HL-60 (cell line): Measurements from ENCODE around the gene TENT4B.

Source experiments
- CTCF ChIP-seq: IDR thresholded peaks from one replicate; pipeline ENCODE4 v1.5.1; 2011; ENCODE audit warnings: low read length, control low read depth, inconsistent platforms; ENCODE audit not compliant: insufficient read depth
- GABPA ChIP-seq: IDR thresholded peaks from 2 replicates; pipeline ENCODE4 v1.6.1; 2012; ENCODE audit warnings: low read depth
- POLR2AphosphoS5 ChIP-seq: IDR thresholded peaks from 2 replicates; pipeline ENCODE4 v1.6.1; 2012; ENCODE audit warnings: low read depth
- REST ChIP-seq: IDR thresholded peaks from 2 replicates; pipeline ENCODE4 v1.6.1; 2012; ENCODE audit warnings: low read depth; ENCODE audit not compliant: insufficient replicate concordance
- SPI1 ChIP-seq: IDR thresholded peaks from 2 replicates; pipeline ENCODE4 v1.6.1; 2012; ENCODE audit warnings: low read depth, mild to moderate bottlenecking, borderline replicate concordance

GRCh38 chr16:50195276-50195675 is 42.2 kb downstream of the TENT4B start:
- TF ChIP-seq CTCF (no peak), REST (no peak), POLR2AphosphoS5 (no peak), GABPA (no peak), SPI1 (no peak)
